ENCODE results near the gene ALOX12B.
"Not testable (repeated sequence)": the region's sequence is repeated elsewhere in the genome, so short reads cannot be mapped to it uniquely, and the experiment has no call there.

Gene ALOX12B

GRCh38 chr17:8118769-8119580 lies 31.5 kb upstream of the ALOX12B start:
- peak; percentile 76 for DNase-seq

GRCh38 chr17:8117980-8118768 lies 30.7 kb upstream of the ALOX12B start, which contains the start of gene ALOXE3:
ALOXE3 (minus strand) TSS chr17:8118514; CDS start chr17:8117990, 524 bp downstream.
- DNase-seq, result peak; percentile 30

GRCh38 chr17:8117367-8117979 lies 30.0 kb upstream of the ALOX12B start:
- DNase-seq, result no peak

- no peak for DNase-seq
Observed at GRCh38 chr17:8116776-8117175, 29.3 kb upstream of the ALOX12B start.

- no peak for DNase-seq
Observed at GRCh38 chr17:8110907-8111306, 23.4 kb upstream of the ALOX12B start.

- no peak for DNase-seq
Observed at GRCh38 chr17:8110456-8110804, 22.9 kb upstream of the ALOX12B start.

GRCh38 chr17:8109661-8110455 lies 22.3 kb upstream of the ALOX12B start:
- peak; percentile 75 for DNase-seq

GRCh38 chr17:8108972-8109660 lies 21.6 kb upstream of the ALOX12B start:
- DNase-seq, result no peak

GRCh38 chr17:8106980-8107379 lies 19.5 kb upstream of the ALOX12B start:
- DNase-seq, result not testable (repeated sequence)

- DNase-seq, result no peak
Observed at GRCh38 chr17:8105957-8106398, 18.5 kb upstream of the ALOX12B start.

- no peak for DNase-seq
Observed at GRCh38 chr17:8104911-8105310, 17.4 kb upstream of the ALOX12B start.

GRCh38 chr17:8103549-8103948 lies 16.0 kb upstream of the ALOX12B start:
- DNase-seq, result no peak

GRCh38 chr17:8101721-8102120 lies 14.2 kb upstream of the ALOX12B start:
- DNase-seq, result no peak

- no peak for DNase-seq
Observed at GRCh38 chr17:8100763-8101162, 13.2 kb upstream of the ALOX12B start.

- DNase-seq, result no peak
Observed at GRCh38 chr17:8100111-8100510, 12.6 kb upstream of the ALOX12B start.

- no peak for DNase-seq
Observed at GRCh38 chr17:8096541-8096940, 9.0 kb upstream of the ALOX12B start.

- DNase-seq, result no peak
Observed at GRCh38 chr17:8095361-8095760, 7.8 kb upstream of the ALOX12B start.

GRCh38 chr17:8091033-8091687 lies 3.6 kb upstream of the ALOX12B start:
- no peak for DNase-seq

- no peak for DNase-seq
Observed at GRCh38 chr17:8089728-8090127, 2.2 kb upstream of the ALOX12B start.

- DNase-seq, result no peak
Observed at GRCh38 chr17:8087952-8088230, 375 bp upstream of the ALOX12B start.

- no peak for DNase-seq
Observed at GRCh38 chr17:8084250-8084649, 3.3 kb downstream of the ALOX12B start.

GRCh38 chr17:8082292-8082691 lies 5.2 kb downstream of the ALOX12B start:
- DNase-seq, result no peak

Data from stimulated activated naive CD4-positive, alpha-beta T cell treated with Interleukin-2 at 50 U/mL for 16 hours (primary cell).